ENCODE measurements around the gene PGF. TPM values are rescaled to one million over a fixed set of nuclear protein-coding genes. Genes with fewer than 3 reads are reported as not detected.

PGF gene
- total and polyA plus RNA-seq, 2 experiments from 2014 or later, result 25.0 to 31.0 TPM

DNA sequence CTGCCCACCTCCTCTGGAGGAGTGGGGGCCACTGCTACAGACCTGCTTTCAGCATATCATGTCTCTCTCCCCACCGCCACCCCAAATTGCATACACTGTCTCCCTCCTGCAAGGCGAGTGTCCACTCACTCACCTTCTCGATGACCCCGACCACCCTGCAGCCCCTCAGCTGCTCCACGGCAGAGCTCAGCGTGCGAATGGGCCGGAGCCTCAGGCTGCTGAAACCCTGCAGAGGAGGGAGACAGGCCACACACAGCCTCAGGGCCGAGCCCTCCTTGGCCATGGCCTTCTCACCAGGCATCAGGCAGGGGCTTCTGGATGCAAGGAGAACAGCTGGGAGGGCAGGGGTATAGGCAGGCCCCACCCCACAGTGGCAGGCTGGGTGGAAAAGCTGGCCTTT, 37.0 kb downstream of the PGF start:
- Histone ChIP-seq H3K36me3 (replicated peaks; ENCODE audit: insufficient read depth, low read depth) (no peaks in the 10 kb centered on the region), H3K4me2 (no peak overlapping the region), H3K9me2 (replicated peaks; ENCODE audit: insufficient read depth) (no peaks in the 10 kb centered on the region), H3K27me3 (peaks cover 12% of the 10 kb centered on the region), H2AFZ (no peak overlapping the region), H3K79me2 (no peaks in the 10 kb centered on the region), H3K4me3 (no peak overlapping the region), H3K9me3 (ENCODE audit: low read depth) (no peaks in the 10 kb centered on the region), H3K27ac (no peak overlapping the region), H3K4me1 (ENCODE audit: insufficient read depth) (peaks cover 4% of the 10 kb centered on the region), H4K20me1 (ENCODE audit: insufficient read depth, poor library complexity, severe bottlenecking) (no peaks in the 10 kb centered on the region)
- DNase-seq (ENCODE audit: low spot score), result no peak
- TF ChIP-seq EZH2phosphoT487 (IDR thresholded peaks at IDR 0.05; ENCODE audit: low read depth, severe bottlenecking, unreplicated experiment) (no peak), EZH2 (IDR thresholded peaks at IDR 0.05; ENCODE audit: borderline replicate concordance) (no peak)
- TF ChIP-seq, protein P1, sequence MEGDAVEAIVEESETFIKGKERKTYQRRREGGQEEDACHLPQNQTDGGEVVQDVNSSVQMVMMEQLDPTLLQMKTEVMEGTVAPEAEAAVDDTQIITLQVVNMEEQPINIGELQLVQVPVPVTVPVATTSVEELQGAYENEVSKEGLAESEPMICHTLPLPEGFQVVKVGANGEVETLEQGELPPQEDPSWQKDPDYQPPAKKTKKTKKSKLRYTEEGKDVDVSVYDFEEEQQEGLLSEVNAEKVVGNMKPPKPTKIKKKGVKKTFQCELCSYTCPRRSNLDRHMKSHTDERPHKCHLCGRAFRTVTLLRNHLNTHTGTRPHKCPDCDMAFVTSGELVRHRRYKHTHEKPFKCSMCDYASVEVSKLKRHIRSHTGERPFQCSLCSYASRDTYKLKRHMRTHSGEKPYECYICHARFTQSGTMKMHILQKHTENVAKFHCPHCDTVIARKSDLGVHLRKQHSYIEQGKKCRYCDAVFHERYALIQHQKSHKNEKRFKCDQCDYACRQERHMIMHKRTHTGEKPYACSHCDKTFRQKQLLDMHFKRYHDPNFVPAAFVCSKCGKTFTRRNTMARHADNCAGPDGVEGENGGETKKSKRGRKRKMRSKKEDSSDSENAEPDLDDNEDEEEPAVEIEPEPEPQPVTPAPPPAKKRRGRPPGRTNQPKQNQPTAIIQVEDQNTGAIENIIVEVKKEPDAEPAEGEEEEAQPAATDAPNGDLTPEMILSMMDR (IDR thresholded peaks at IDR 0.05; ENCODE audit: poor library complexity), result no peak
- WGBS (ENCODE audit: low lambda C conversion rate, missing lambda C conversion rate), result 97% methylated on average over 9 of the region's 9 CpGs

DNA sequence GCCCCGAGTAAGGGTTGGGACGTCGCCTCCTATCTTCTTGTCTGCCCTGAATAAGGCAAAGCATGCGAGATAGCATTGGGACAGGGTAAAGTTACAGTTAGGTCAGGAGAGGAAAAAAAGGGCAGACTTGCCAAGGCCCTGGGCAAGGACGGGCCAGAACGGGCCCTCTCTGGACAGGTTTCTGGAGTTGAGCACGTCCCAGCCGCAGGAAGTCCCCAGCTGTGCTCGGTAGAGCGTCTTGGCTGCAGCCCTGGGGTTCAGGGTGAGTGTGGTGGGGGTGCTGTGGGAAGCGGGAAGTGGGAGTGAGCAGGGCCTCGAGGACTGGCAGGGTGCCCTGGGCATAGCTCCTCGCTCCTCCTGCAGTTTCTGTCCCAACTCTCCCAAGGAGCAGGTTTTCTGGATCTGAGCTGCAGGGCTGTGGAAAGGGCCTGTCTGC, 37.7 kb downstream of the PGF start:
- Histone ChIP-seq H3K27ac (no peak overlapping the region), H3K4me3 (no peak overlapping the region)
- 85% methylated on average over 13 of the region's 13 CpGs for WGBS (ENCODE audit: low lambda C conversion rate, missing lambda C conversion rate)

DNA sequence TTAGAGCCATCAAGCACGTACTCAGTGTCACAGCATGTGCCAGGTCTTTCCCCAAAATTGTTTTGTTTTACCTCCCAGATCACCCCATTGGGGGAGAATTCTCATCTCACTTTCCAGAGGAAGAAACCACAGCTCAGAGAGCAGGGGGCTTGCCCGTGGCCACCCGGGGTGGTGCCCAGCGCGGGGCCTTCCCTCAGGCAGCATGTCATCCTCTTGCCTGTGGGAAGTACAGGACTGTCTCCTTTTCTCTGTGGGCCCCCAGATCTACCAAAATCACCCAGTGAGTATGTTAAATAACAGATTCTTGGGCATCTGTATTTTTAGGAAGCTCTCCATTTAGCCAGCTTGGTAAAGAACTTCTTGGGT, 38.2 kb downstream of the PGF start:
- Histone ChIP-seq H3K36me3 (replicated peaks; ENCODE audit: insufficient read depth, low read depth) (no peaks in the 10 kb centered on the region), H2AFZ (no peak overlapping the region), H4K20me1 (ENCODE audit: insufficient read depth, poor library complexity, severe bottlenecking) (no peaks in the 10 kb centered on the region), H3K4me1 (ENCODE audit: insufficient read depth) (no peaks in the 10 kb centered on the region), H3K4me2 (no peak overlapping the region), H3K4me3 (no peak overlapping the region), H3K79me2 (no peaks in the 10 kb centered on the region), H3K27me3 (peaks cover 3% of the 10 kb centered on the region), H3K9me3 (ENCODE audit: low read depth) (no peaks in the 10 kb centered on the region), H3K27ac (no peak overlapping the region), H3K9me2 (replicated peaks; ENCODE audit: insufficient read depth) (no peaks in the 10 kb centered on the region)
- DNase-seq (ENCODE audit: low spot score), result no peak
- 95% methylated on average over 5 of the region's 5 CpGs for WGBS (ENCODE audit: low lambda C conversion rate, missing lambda C conversion rate)
- no peak for TF ChIP-seq EZH2 (IDR thresholded peaks at IDR 0.05; ENCODE audit: borderline replicate concordance)
- TF ChIP-seq, protein P1 (IDR thresholded peaks at IDR 0.05; ENCODE audit: poor library complexity), result no peak
- TF ChIP-seq EZH2phosphoT487 (IDR thresholded peaks at IDR 0.05; ENCODE audit: low read depth, severe bottlenecking, unreplicated experiment), result no peak

More for the DNA sequence above, 37.7 kb downstream of the PGF start:
- Histone ChIP-seq H3K79me2 (no peaks in the 10 kb centered on the region), H3K27me3 (peaks cover 8% of the 10 kb centered on the region), H3K4me1 (ENCODE audit: insufficient read depth) (peaks cover 2% of the 10 kb centered on the region), H3K9me2 (replicated peaks; ENCODE audit: insufficient read depth) (no peaks in the 10 kb centered on the region), H3K4me2 (no peak overlapping the region), H4K20me1 (ENCODE audit: insufficient read depth, poor library complexity, severe bottlenecking) (no peaks in the 10 kb centered on the region), H3K36me3 (replicated peaks; ENCODE audit: insufficient read depth, low read depth) (no peaks in the 10 kb centered on the region), H3K9me3 (ENCODE audit: low read depth) (no peaks in the 10 kb centered on the region), H2AFZ (no peak overlapping the region)
- DNase-seq (ENCODE audit: low spot score), result no peak
- TF ChIP-seq EZH2phosphoT487 (IDR thresholded peaks at IDR 0.05; ENCODE audit: low read depth, severe bottlenecking, unreplicated experiment) (no peak), EZH2 (IDR thresholded peaks at IDR 0.05; ENCODE audit: borderline replicate concordance) (no peak)
- TF ChIP-seq, protein P1 (IDR thresholded peaks at IDR 0.05; ENCODE audit: poor library complexity), result no peak

DNA sequence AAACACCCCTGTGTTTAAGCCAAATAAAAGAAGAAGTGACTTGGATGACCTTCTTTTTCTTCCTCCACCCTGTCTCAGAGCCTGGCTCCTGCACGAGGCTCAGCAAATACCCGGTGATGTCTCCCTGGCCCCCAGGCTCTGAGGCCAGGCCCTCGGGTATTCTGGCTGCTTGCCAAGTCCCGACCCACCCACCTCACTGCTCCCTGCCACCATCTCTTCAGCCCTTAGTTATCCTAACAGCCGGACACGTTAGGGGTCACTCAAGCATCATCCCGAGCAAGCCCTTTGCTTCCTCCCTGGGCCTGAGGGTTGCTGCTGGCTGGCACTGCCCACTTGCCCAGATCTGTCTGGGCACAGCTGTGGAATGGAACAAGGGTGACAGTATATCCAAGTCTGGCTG, 39.6 kb downstream of the PGF start:
- H3K4me2 ChIP-seq, result no peak overlapping the region
- no peak overlapping the region for H3K4me3 ChIP-seq
- H3K36me3 ChIP-seq (replicated peaks; ENCODE audit: insufficient read depth, low read depth), result no peaks in the 10 kb centered on the region
- H4K20me1 ChIP-seq (ENCODE audit: insufficient read depth, poor library complexity, severe bottlenecking), result no peaks in the 10 kb centered on the region
- H3K27ac ChIP-seq, result no peak overlapping the region
- H3K4me1 ChIP-seq (ENCODE audit: insufficient read depth), result no peaks in the 10 kb centered on the region
- no peaks in the 10 kb centered on the region for H3K27me3 ChIP-seq
- DNase-seq (ENCODE audit: low spot score), result no peak
- H3K9me2 ChIP-seq (replicated peaks; ENCODE audit: insufficient read depth), result no peaks in the 10 kb centered on the region
- H2AFZ ChIP-seq, result no peak overlapping the region
- H3K79me2 ChIP-seq, result no peaks in the 10 kb centered on the region
- 66% methylated on average over 7 of the region's 7 CpGs for WGBS (ENCODE audit: low lambda C conversion rate, missing lambda C conversion rate)
- TF ChIP-seq EZH2phosphoT487 (IDR thresholded peaks at IDR 0.05; ENCODE audit: low read depth, severe bottlenecking, unreplicated experiment), result no peak
- TF ChIP-seq, protein P1 (IDR thresholded peaks at IDR 0.05; ENCODE audit: poor library complexity), result no peak
- H3K9me3 ChIP-seq (ENCODE audit: low read depth), result no peaks in the 10 kb centered on the region

Measured in hepatocyte (in vitro differentiated cells).